ENCODE results near the gene LY6G6C. TPM values are rescaled to one million over a fixed set of nuclear protein-coding genes. Genes with fewer than 3 reads are reported as not detected.

LY6G6C gene, protein sequence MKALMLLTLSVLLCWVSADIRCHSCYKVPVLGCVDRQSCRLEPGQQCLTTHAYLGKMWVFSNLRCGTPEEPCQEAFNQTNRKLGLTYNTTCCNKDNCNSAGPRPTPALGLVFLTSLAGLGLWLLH
- polyA plus RNA-seq (2013, experiment 1 of 2; ENCODE audit: insufficient read length), result not detected
- not detected for polyA plus RNA-seq (2013, experiment 2 of 2; ENCODE audit: insufficient read length)

DNA sequence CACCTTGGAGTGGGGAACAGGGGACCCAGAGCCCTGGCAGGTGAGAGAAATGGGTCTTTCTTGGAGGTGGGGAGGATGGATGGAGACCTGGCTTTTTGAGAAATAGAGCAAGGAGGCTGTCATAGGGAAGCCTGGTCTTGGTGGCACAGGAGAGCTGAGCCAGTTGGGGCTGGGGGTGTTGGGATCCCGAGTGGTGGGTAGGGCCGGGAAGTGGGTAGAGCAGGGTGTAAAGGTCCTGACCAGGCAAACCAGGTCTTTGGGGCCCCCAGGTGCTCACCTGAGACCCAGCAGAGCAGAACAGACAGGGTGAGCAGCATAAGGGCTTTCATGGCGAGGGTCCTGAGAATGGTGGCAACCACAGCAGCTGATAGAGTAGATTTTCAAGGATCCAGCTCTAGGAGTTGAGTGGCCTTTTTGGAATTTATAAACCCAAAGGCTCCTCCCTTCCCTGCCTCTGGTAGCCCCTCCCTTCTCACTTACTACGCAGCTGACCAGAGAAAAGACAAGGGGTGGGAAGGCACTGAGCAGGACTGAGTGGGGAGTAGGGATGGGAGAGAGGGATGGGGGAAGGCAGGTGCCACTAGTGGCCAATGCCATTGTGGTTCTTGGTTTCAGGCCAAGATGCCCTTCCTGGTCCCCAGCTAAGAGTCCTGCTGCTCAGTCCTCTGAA is at the start of gene LY6G6C:
TSS of gene LY6G6C (minus strand) at position 396 of the 670 bp plus-strand sequence. CDS start at position 329, 67 bp downstream.
- DNase-seq, result no peak

DNA sequence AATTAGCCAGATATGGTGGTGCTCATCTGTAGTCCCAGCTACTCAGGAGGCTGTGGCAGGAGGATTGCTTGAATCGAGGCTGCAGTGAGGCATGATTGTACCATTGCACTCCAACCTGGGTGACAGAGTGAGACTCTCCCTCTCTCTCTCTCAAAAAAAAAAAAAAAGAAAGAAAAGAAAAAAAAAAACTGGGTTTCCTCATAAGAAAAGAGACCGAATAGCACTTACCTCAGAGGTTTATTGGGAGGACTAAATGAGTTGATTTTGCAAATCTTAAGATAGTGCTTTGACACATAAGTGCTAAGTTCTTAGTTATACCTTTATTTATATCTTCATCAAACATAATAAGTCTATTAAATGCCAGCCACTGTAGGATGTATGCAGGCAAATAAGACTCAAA is 49.3 kb upstream of the LY6G6C start:
- no peak for DNase-seq

DNA sequence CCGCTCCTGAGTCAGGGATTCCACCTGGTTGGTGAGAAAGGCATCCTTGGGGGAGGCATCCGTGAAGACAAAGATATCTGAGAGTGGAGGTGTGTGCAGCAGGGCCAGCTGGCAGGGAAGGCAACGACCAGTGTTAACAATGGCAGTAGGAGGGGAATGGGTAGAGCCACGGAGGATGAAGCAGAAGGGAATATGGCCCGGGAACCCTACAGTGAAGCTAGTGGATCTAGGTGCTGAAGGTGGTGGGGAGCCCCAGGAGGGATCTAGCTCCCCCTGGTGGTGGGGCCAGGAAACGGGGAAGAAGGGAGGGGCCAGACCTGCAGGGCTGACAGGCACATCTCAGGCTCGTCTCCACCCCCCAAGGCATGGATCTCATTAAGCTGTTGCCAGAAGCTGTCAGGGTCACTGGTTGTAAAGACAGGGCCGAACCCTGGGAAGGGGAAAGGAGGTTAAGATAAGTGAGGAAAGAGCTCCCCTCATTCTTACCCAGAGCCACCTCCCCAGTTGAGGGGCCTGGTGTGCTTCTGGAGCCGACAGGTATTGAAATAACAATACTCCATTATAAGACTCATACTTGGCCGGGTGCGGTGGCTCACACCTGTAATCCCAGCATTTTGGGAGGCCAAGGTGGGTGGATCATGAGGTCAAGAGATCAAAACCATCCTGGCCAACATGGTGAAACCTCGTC is 48.3 kb upstream of the LY6G6C start:
- DNase-seq, result peak; percentile 43

DNA sequence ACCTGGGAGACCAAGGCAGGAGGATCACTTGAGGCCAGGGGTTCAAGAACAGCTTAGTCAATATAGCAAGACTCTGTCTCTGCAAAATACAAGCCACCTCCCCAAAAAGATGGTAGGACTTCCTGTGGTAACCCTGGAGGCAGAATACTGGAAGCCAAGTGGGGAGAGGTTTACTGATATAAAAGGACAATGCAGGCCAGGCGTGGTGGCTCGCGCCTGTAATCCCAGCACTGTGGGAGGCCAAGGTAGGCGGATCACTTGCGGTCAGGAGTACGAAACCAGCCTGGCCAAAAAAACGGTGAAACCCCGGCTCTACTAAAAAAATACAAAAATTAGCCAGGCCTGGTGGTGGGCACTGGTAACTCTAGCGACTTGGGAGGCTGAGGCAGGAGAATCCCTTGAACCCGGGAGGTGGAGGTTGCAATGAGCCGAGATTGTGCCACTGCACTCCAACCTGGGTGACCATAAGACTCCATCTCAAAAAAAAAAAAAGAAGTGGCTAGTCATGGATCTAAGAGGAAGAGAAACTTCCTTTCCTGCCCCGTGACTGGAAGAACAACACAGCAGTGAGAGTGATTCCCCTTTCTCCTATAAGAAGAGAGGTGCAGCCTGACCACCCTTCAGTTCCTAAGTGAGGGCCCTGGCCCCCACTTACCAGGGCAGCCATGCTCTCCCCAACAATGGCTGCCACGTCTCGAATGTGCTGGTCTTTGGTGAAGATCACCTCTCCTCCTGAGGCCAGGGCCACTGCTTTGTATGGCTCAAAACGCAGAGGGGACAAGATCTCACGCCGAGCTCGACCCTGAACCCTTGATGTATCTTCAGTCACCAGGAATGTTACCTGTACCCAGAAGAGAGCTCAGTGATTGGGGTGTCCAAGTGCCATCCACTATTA is 47.1 kb upstream of the LY6G6C start:
- DNase-seq, result no peak

DNA sequence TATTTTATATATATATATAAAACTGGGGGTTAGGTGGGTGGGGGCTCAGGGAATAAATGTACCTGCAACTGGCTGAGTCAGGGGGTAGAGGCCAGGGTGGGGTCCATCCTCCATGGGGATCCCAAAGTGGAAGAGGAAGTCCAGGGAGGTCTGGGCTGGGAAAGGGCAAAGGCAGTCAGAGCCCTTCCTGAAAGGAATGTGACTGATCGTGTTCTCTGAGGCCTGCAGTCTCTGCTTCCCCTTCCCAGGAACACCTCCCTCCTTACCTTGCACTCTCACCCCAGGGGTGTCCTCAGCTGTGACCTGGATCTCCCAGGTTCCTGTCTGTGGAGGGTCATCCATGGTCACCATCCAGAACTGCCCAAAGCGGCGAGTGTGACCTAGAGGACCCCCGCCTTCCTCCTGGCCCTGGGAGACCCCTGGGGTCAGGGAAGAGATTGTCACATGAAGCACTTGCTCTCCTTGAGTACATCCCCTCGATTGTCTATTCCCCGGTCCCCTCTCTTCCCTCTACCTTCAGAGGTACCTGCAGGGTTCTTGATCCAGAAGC is 45.6 kb upstream of the LY6G6C start:
- no peak for DNase-seq

DNA sequence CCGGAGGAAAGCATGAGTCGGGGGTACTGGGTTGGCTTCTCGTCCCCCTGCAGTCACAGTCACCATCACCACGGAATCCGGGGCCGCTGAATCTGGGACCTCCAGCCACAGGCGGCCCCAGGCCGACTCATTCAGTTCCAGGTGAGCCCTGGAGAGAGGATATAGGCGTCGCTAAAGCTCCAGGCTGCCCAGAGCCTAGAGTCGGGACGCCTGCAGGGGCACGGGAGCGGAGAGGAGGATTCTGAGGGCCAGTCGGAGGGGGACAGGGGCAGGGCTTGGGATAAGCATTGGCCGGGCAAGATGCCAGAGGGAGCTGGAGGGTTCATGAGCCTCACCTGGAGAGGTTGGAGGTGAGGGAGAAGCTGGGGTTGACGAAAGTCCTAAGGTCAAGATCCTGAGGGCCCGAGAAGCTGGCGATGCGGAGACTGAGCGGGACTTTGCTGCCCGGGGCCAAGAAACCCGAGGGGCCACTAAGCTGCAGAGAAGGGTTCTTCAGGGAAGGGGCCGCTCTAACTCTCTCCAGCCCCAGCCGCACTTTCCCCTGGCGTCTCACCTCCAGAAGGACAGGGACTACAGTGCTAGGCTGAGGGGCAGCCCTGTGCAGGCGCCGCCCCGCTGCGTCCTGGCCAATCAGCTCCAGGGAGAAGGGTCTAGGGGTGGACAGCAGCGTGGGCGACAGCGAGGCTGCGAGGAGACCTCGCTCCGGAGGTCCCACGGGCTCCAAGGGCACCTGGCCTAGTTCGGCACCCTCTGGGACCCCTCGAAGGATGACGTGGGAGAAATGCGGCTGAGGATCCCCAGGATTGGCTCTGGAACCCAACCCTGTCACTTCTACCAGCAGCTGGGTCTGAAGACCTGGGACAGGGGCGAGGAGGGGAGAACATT is 44.6 kb upstream of the LY6G6C start:
- peak; percentile 18 for DNase-seq

DNA sequence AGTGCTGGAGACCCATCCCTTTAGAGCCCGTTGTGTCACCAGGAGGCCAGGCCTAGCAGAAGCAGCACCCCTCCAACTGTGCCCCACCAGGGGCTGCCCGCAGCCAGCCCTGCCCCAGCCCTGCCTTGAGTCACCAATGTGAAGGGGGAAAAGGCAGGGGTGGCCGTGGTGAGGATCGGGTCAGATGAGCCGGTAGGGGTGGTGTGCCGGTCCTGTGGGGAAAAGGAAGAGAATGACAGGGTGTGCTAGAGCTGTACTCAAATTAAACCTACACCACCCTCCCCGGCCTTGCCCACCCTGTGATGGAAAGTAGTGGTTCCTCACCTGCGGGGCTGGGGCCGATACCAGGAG is 44.0 kb upstream of the LY6G6C start:
- DNase-seq, result no peak

DNA sequence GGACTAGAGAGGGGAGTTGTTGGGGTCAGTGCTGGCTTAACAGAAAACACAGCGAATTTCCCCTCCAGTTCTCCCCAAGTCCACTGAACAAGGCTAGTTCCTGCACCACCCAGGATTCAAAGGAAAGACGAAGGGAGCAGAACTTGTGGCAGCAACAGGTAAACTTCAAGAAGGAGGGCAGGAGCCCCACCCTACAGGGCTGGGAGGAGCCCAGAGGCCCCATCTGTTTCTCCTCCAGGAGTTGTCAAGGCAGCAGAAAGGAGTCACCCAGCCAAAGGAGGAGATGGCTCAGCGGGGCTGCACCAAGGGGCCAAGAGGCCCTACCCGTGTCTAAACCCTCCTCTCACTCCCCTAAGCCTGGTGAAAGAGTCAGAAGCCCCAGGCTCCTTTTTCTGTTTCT is 42.7 kb upstream of the LY6G6C start:
- no peak for DNase-seq

DNA sequence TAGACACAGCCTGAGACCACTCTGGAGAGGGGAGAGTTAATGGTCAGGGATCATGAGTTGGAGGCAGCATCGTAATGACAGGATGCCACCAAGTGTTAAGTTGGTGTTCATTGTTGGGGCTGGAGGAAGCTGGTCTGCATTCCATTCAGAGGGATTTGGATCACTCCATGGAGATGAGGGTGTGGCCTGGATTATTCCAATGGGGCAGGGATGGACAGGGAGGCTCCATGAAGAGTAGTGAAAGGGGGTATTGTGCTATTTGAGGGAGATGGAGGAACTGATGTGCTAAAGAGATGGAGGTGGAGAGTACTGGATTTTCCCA is 42.0 kb upstream of the LY6G6C start:
- DNase-seq, result peak; percentile 85

DNA sequence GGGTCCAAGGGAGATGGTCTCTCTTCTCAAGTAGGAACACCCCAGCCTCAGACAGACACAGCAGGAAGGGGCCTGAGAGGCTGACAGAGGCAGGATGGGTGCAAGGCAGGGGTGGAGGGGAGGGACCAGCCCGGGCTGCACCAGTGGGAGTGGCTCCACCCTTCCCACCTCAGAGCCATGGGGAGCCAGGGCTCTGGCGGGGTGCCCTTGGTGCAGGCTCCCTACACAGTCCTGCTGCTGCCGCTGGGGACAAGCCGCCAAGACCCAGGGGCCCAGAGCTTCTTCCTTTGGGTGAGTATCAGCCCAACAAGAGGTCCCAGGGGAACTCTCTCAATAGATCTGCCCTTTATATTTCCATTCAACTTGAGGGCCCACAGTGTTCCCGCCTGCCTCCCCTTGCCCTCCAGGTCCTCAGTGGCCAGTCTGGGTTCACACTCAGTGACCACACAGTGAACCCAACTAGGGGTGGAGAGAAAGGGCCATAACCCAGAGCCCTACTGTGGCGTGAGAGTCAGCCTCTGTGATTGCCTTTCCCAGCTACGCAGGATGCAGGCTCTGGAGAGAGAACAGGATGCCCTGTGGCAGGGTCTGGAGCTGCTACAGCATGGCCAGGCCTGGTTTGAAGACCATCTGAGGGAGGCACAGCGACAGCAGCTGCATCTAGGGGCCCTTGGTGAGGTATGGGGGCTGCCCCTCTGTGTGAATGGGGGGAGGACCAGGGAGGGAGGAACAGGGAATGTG is 41.5 kb upstream of the LY6G6C start:
- no peak for DNase-seq

DNA sequence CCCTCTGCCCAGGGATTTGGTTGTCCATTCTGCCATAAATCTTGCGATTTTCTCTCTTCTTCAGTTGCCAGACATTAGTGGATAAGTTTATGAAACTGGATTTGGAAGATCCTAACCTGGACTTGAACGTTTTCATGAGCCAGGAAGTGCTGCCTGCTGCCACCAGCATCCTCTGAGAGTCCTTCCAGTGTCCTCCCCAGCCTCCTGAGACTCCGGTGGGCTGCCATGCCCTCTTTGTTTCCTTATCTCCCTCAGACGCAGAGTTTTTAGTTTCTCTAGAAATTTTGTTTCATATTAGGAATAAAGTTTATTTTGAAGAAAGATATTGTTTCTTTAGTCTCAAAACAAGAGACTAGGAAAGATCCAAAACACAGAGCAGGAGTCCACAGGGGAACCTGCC is 40.8 kb upstream of the LY6G6C start, which contains the start of gene SAPCD1:
TSS of gene SAPCD1 (plus strand) at position 301 of the 400 bp plus-strand sequence. CDS start 399 bp downstream, outside the sequence.
- DNase-seq, result no peak

DNA sequence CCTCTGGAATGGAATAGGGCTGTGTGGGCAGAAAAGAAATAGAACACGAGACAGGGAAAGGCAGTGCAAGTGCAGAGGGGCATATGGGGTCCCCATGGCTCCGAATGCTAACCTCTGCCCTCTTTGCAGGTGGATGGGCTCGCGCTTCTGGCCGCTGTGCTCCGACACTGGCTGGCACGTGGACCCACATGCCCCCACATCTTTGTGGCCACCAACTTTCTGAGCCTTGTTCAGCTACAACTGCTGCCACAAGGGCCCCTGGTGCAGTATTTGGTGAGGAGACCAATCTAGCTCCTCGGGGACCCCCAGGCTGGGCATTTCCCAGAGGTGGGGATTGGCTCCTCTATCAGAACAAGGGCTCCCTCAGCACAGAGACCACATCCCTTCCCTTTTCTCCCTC is 39.8 kb upstream of the LY6G6C start:
- no peak for DNase-seq

DNA sequence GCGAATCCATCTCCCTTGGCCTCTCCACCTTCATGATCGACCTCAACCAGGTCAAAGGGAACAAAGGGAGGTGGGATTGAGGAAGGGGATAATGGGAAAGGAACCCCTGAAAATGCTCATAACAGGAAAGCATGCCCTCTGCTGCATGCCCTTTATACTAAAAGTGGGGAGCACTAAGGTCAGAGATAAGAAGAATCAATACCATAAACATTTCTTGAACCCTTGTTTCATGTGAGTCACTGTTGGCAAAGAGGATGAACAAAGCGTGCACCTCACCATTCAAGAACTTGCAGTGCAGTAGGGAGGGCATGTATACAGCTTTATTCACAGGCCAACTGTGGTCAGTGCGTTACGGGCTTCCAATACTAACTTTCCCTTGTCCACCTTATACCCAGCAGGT is 39.2 kb upstream of the LY6G6C start:
- no peak for DNase-seq

DNA sequence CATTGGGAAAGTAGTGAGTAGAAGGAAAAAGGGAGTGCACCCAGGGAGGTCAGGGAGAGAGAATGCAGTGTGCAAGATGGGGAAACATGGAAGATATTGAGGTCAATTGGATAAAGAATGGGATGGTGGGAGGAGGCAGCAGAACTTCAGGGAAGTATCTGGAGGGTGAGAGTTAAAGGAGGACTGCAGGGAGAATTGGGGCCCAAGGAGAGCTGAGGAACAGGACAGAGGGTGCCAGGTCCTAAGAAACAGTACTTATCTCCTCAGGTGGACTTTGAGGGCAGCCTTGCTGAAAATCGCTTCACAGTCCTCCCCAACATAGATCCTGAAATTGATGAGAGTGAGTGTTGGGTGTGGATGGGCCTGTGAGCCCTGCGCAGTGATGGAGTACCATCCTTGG is 36.7 kb upstream of the LY6G6C start:
- DNase-seq, result no peak

DNA sequence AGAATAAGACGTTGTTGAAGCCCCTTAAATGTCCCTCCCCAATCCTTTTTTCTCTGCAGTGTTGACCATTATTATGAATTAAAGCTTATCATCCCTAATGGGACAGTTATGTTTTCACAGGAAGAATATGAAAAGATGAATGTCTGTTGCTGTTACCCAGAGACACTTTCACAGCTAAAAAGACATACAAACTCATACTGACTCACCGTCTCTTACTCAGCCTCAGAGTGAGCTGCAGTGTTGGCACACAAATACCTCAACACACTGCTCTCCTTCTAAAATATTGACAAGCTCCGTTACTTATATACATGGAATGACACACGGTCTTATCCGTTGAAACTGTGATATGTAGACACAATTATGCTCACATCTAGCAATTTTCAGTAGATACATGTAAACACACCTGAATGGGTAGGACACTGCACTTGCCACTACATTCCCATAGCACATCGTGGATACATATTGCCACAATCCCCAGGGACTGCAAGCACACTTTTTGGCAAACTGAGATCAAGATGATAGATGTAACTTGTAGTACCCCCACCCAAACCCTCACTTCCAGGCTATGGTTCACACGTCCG is 31.3 kb upstream of the LY6G6C start:
- peak; percentile 84 for DNase-seq

DNA sequence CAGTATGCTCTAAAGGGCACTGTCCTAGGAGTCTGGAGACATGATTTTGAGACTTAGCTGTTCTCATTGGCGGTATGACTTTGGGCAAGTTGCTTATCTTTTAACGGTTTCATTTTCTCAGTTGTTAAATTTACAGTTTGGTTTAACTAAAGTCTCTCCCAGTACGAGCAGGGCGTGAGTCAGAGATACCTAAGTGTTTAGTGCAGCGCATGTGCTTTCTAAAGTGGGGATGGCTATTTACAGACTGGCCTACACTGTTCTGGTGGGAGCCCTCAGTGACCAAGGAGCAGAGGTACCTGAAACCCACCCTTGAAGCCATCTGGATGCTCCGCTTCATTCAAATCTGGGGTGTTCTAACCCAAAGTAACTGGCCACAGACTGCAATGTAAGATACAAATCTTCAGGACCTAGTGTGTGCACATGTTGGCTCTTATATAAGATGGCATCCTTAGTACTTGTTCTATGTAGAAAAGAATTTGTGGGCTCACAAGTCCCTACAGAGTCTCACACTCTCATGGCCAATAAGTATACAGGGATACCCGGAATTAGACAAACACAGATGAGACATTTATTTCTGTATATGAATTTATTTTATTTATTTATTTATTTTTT is 29.0 kb upstream of the LY6G6C start:
- DNase-seq, result no peak

DNA sequence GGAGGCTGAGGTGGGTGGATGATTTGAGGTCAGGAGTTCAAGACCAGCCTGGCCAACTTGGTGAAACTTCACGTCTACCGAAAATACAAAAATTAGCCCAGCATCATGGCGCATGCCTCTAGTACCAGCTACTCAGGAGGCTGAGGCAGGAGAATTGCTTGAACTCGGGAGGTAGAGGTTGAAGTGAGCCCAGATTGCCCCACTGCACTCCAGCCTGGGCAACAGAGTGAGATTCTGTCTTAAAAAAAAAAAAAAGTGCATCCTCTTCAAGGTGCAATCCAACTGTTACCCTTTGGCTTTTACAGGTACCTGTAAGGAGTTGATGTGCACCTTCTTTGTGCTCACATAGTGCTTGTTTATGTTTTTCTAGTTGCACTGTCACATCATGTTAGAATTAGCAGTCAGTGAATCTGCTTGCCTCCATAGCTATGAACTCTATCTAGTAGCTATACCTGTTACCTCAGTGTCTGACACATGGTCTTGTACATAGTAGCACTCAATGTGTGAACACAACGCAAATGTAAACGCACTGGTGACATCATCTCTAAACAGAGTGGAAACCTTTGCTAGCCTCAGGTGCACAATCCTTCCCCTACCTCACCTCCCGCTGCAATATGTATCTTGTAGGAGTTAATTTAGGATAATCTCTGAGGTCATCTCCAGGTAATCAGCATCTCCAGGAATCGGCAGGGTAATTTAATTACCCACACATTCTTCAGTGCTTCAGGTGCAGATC is 27.9 kb upstream of the LY6G6C start:
- no peak for DNase-seq

DNA sequence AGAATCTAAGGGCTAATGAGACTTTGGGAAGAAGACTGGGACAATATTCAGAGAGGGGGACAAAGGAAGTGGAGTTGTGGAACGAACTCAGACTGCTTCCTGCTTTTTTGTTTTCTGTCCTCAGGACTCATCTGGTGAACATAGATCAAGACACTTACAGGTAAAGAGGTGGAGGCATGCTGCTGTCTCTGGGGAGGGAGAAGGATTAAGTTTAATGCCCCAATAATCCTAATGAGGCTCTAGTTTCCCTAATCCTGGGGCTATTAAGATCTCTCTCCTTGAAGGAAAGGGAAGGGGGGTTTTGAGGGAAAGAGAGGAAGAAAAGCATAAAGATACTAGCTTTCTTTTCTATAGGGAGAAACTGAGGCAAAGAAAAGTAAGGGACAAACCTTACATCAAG is 22.9 kb upstream of the LY6G6C start:
- no peak for DNase-seq

DNA sequence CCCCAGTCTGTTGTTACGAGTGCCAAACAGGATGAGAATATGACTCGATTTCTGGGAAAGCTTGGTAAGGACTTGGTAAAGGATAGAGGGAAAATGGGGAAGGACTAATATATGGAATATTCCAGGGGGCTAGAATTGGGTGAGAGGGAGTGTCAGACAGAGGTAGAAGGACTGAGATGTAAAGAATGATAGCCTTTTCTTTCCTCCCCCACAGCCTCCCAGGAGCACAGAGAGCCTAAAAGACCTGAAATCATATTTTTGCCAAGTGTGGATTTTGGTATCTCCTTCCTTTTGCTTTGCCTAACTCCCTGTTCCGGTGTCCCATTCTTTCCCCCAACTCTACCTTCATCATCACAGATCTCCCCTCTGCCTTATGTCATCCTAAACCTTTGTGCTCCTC is 21.3 kb upstream of the LY6G6C start:
- DNase-seq, result no peak

Data from fibroblast of skin of back (primary cell).